Measurements from ENCODE around the gene SERPINE3.

Gene SERPINE3

DNA sequence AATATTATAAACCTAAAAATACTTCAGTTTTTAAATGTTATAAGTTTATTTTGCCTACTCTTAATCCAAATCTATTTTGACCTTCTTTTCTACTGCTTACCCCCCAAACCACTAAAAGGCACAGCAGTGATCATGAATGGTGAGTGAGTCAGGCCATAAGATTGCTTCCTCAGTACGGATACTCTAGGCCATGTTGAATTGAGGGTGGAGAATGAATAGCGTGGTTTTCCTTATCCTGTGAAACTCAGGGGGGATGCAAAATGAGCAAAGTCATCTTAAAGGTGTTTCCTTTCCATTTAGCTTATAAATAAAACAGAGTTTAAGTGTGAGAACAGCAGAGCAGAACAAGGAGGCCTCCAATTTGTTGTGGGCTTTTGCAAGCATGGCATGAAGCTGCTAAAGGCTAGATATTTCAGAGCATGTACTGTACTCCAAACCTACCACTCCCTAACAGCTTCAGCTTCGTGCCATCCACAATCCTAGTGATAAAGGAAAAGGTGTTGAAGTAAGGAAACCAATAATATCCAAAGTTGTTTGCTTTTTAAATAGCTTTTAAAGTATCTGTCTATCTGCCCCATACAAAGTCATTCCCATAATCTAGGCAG lies 25.0 kb downstream of the SERPINE3 start:
- DNase-seq = no peak

GRCh38 chr13:51370116-51370515 lies 30.6 kb downstream of the SERPINE3 start:
- no peak for DNase-seq

GRCh38 chr13:51370811-51371210 lies 31.3 kb downstream of the SERPINE3 start:
- no peak for DNase-seq

DNA sequence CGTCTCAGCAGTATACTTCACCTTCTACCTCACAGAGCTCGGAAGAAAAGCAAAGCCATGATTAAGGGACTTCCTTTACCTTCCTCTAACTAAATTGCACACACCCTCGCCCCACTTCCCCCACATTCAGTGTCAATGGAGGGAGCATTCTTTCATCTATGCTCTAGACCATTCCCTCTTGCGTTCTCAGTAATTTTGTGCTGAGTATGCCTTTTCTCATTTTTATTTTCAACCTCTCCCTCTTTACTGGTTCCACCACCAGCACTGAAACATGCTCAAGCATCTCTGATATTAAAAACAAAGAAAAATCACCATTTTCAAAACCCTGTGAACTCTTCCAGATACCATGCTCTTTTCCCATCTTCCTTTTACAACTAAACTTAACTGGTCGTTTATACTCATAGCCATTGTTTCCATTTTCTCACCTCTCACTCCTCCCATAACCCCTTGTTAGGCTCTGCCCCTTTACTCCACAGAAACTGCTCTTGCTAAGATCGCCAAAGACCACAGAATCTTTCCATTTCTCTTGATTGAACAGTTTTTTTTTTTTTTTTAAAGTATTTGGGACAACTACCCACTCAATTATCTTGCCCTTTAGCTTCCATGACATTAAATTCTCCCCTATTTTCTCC lies 32.4 kb downstream of the SERPINE3 start:
- DNase-seq = no peak

- no peak for DNase-seq
Observed at GRCh38 chr13:51373451-51373850, 34.0 kb downstream of the SERPINE3 start.

DNA sequence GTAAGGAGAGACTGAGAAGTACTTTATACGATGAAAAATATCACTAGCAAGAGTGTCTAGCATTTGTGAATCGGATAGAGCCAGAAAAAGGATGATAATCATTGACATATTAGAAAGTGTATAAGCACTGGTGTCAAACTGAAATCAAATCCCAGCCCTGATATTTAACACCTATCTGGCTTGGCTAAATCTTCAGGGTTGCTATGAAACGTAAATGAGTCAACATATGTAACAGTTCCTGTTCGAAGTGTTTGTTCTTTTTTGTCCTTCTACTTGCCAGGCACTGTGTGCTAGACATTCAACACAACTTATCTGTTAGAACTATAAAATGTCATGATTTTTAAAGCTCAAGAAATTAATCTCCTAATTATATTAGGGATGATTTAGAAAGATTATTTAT lies 40.8 kb downstream of the SERPINE3 start:
- no peak for DNase-seq

- no peak for DNase-seq
Observed at GRCh38 chr13:51385114-51385513, 45.6 kb downstream of the SERPINE3 start.

- no peak for DNase-seq
Observed at GRCh38 chr13:51394724-51395123, 55.2 kb downstream of the SERPINE3 start.

DNA sequence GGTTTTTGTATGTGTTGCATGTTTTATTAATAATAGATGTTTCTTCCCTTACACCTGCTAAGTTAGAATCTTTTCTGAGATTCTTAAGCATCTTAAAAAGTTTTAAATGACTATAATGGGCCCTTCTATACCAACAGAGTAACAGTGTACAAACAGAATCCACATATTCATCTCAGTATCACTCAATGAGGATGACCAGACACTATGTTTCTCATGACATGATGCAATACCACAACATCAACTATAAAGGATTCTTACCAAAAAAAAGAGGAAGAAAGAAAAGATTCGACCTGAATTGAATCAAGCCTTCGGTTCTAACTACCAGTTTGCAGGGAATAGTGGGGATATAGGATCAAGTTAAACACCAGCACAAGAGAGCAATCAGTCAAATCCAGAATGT lies 56.9 kb downstream of the SERPINE3 start:
- no peak for DNase-seq

- DNase-seq = no peak
Observed at GRCh38 chr13:51397262-51397941, 57.9 kb downstream of the SERPINE3 start.

DNA sequence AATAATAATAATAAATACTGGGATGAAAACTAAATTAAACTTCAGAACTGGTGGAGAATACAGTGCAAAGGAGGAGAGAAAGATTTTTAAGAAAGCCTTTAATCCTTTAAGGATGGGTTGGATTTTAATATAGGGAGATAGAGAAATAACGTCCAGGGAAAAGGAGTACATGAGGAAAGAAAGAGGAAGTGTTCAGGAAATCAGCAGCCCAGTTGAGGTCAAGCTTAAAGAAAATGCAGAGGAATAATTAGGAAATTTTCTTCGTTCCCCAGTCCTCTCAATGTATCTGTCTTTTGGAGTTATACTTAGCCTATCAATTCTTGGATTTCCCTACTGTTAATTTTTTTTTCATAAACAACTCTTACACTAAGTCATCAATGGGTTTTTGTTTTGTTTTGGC lies 65.7 kb downstream of the SERPINE3 start:
- no peak for DNase-seq

- no peak for DNase-seq
Observed at GRCh38 chr13:51412431-51412830, 72.9 kb downstream of the SERPINE3 start.

All from NCI-H526 treated with DMSO at 0.1 percent for 48 hours (cell line).